ENCODE measurements around the gene TRAPPC3L. TPM values are rescaled to one million over a fixed set of nuclear protein-coding genes. Genes with fewer than 3 reads are reported as not detected.
A peak's percentile ranks its signal among the peaks of the same experiment; 100 is the strongest.

Gene TRAPPC3L
- total and polyA plus RNA-seq, 9 of the 15 experiments (the other 6 are each of a cell fraction or from before 2014, with no cell fraction given), result not detected

GRCh38 chr6:116562614-116563013 is 17.1 kb upstream of the TRAPPC3L start (continued):
- TF ChIP-seq DPF2 (IDR thresholded peaks at IDR 0.05), result peak; percentile 85
- 0 out of 4 replicates have a peak, but pooled peaks have one; percentile 8 to 14 for TF ChIP-seq NRF1 (conservative IDR thresholded peaks at IDR 0.05 in 1 of 2, IDR thresholded peaks at IDR 0.05 in 1 of 2)
- no peak; the same call in 1 of the 2 replicates for TF ChIP-seq POLR2H (tag; IDR thresholded peaks at IDR 0.05; ENCODE audit: low read depth)
- TF ChIP-seq ZNF57 (CRISPR knock-in tag; IDR thresholded peaks at IDR 0.05), result no peak
- TF ChIP-seq CTCF (IDR thresholded peaks at IDR 0.05 in 2 of 3, conservative IDR thresholded peaks at IDR 0.05 in 1 of 3; ENCODE audit: insufficient read depth in 2 of 3, low read depth in 1 of 3, low read length in 3 of 3), result no peak
- TF ChIP-seq SMAD4 (CRISPR knock-in tag; conservative IDR thresholded peaks at IDR 0.05), result no peak
- TF ChIP-seq PRDM10 (IDR thresholded peaks at IDR 0.05; ENCODE audit: partially characterized antibody), result peak; percentile 17
- no peak for TF ChIP-seq ZNF830 (CRISPR knock-in tag; IDR thresholded peaks at IDR 0.05)
- no peak for TF ChIP-seq THRAP3 (IDR thresholded peaks at IDR 0.05; ENCODE audit: borderline replicate concordance)
- no peak for TF ChIP-seq POLR2AphosphoS2 (IDR thresholded peaks at IDR 0.05; ENCODE audit: low read length)
- TF ChIP-seq RBBP5 (IDR thresholded peaks at IDR 0.05; ENCODE audit: borderline replicate concordance, insufficient read depth, low read length, poor library complexity, severe bottlenecking), result no peak
- no peak for TF ChIP-seq ZNF274 (IDR thresholded peaks at IDR 0.05; ENCODE audit: borderline replicate concordance, low read depth, low read length)
- TF ChIP-seq POLR3A (IDR thresholded peaks at IDR 0.05; ENCODE audit: borderline replicate concordance, extremely low read depth, insufficient read depth, insufficient read length), result no peak
- no peak for TF ChIP-seq SMAD3 (CRISPR knock-in tag; conservative IDR thresholded peaks at IDR 0.05)
- no peak for TF ChIP-seq HES1 (IDR thresholded peaks at IDR 0.05; ENCODE audit: low read depth)
- no peak for TF ChIP-seq NFE2L1 (tag; IDR thresholded peaks at IDR 0.05; ENCODE audit: borderline replicate concordance, low read depth)
- TF ChIP-seq ZNF584 (CRISPR knock-in tag; IDR thresholded peaks at IDR 0.05; ENCODE audit: low read depth), result no peak
- TF ChIP-seq KDM1A (IDR thresholded peaks at IDR 0.05), result no peak
- no peak for TF ChIP-seq PURB (CRISPR knock-in tag; IDR thresholded peaks at IDR 0.05; ENCODE audit: low read depth)
- no peak for TF ChIP-seq CREB3L1 (IDR thresholded peaks at IDR 0.05; ENCODE audit: borderline replicate concordance, low read depth)
- TF ChIP-seq CBX1 (IDR thresholded peaks at IDR 0.05; ENCODE audit: low read depth), result no peak
- no peak for TF ChIP-seq IRF2 (CRISPR knock-in tag; IDR thresholded peaks at IDR 0.05)
